DOHH2 (cell line): ENCODE data around the gene SMAD7.

Experiments
- H3F3A ChIP-seq: fragments of 200-600 bp; sonication (generic), shearing (Covaris generic); 2 replicates; pipeline ENCODE4 v1.6.0; 2016; ENCODE audit warnings: antibody characterized with exemption, mild to moderate bottlenecking; ENCODE audit not compliant: control insufficient read depth, insufficient read depth
- H3K27ac ChIP-seq: fragments of 200-600 bp; sonication (generic); 2 replicates; pipeline ENCODE4 v1.5.1; 2014; ENCODE audit warnings: low read depth, mild to moderate bottlenecking, low read length, moderate library complexity
- H3K27me3 ChIP-seq: fragments of 200-600 bp; sonication (generic); 2 replicates; pipeline ENCODE4 v1.6.1; 2014; ENCODE audit warnings: mild to moderate bottlenecking, low read length, mixed read lengths; ENCODE audit not compliant: control insufficient read depth
- H3K36me3 ChIP-seq: fragments of 200-600 bp; sonication (generic); 2 replicates; pipeline ENCODE4 v1.6.1; 2014; ENCODE audit warnings: mild to moderate bottlenecking, low read length, moderate library complexity, mixed read lengths; ENCODE audit not compliant: control insufficient read depth
- H3K4me1 ChIP-seq: fragments of 200-600 bp; sonication (generic); 2 replicates; pipeline ENCODE4 v1.6.1; 2014; ENCODE audit warnings: mild to moderate bottlenecking, low read length, mixed read lengths; ENCODE audit not compliant: control insufficient read depth
- H3K4me2 ChIP-seq: fragments of 200-600 bp; sonication (generic); 2 replicates; pipeline ENCODE4 v1.6.0; 2014; ENCODE audit warnings: mild to moderate bottlenecking, low read length, moderate library complexity
- H3K4me3 ChIP-seq: fragments of 200-600 bp; sonication (generic); 2 replicates; pipeline ENCODE4 v1.5.1; 2014; ENCODE audit warnings: mild to moderate bottlenecking, low read length, mixed read lengths
- H3K79me2 ChIP-seq: fragments of 200-600 bp; sonication (generic); 2 replicates; pipeline ENCODE4 v1.6.1; 2014; ENCODE audit warnings: mild to moderate bottlenecking, low read length, mixed read lengths; ENCODE audit not compliant: control insufficient read depth
- H3K9me2 ChIP-seq: fragments of 200-600 bp; sonication (generic); replicated peaks from 2 replicates; pipeline ENCODE4 v1.6.1; 2014; ENCODE audit warnings: mild to moderate bottlenecking, low read length, mixed read lengths; ENCODE audit not compliant: control insufficient read depth
- H3K9me3 ChIP-seq: fragments of 200-600 bp; sonication (generic); 2 replicates; pipeline ENCODE4 v1.6.1; 2014; ENCODE audit warnings: antibody characterized with exemption, low read length, mixed read lengths; ENCODE audit not compliant: control insufficient read depth, insufficient read depth
- H4K20me1 ChIP-seq: fragments of 200-600 bp; sonication (generic); 2 replicates; pipeline ENCODE4 v1.6.0; 2014; ENCODE audit warnings: low read depth, mild to moderate bottlenecking, antibody characterized with exemption, low read length, moderate library complexity; ENCODE audit not compliant: control insufficient read depth, insufficient read depth
- CTCF ChIP-seq: fragments of 200-600 bp; sonication (generic); IDR thresholded peaks from one replicate; pipeline ENCODE4 v1.5.1; 2014; ENCODE audit warnings: antibody characterized with exemption, mild to moderate bottlenecking, low read depth, low read length; ENCODE audit not compliant: poor library complexity, severe bottlenecking
- EZH2phosphoT487 ChIP-seq: fragments of 200-600 bp; sonication (generic); IDR thresholded peaks from 2 replicates; pipeline ENCODE4 v1.6.1; 2017; ENCODE audit warnings: borderline replicate concordance, mild to moderate bottlenecking, antibody characterized with exemption, low read length, moderate library complexity, mixed read lengths

The SMAD7 gene

GRCh38 chr18:48983793-48984437 lies 33.1 kb upstream of the SMAD7 start:
- no peak overlapping the region for H3K4me3 ChIP-seq
- H3K27ac ChIP-seq = no peak overlapping the region
- H3K79me2 ChIP-seq = no peaks in the 10 kb centered on the region
- H3K4me2 ChIP-seq = no peak overlapping the region
- H3K9me3 ChIP-seq = no peaks in the 10 kb centered on the region
- no peaks in the 10 kb centered on the region for H3F3A ChIP-seq
- peaks cover 18% of the 10 kb centered on the region for H3K4me1 ChIP-seq
- TF ChIP-seq EZH2phosphoT487 = no peak
- no peak for TF ChIP-seq CTCF
- peaks cover 20% of the 10 kb centered on the region for H3K27me3 ChIP-seq
- H3K36me3 ChIP-seq = no peaks in the 10 kb centered on the region
- H3K9me2 ChIP-seq = no peaks in the 10 kb centered on the region
- H4K20me1 ChIP-seq = no peaks in the 10 kb centered on the region

- no peaks in the 10 kb centered on the region for H3K9me3 ChIP-seq
- H3K36me3 ChIP-seq = no peaks in the 10 kb centered on the region
- H3K27me3 ChIP-seq = peaks cover 27% of the 10 kb centered on the region
- H3K27ac ChIP-seq = no peak overlapping the region
- no peak overlapping the region for H3K4me3 ChIP-seq
- no peaks in the 10 kb centered on the region for H3F3A ChIP-seq
- no peaks in the 10 kb centered on the region for H3K79me2 ChIP-seq
- H3K4me2 ChIP-seq = no peak overlapping the region
- TF ChIP-seq EZH2phosphoT487 (no peak), CTCF (no peak)
- H4K20me1 ChIP-seq = no peaks in the 10 kb centered on the region
- H3K9me2 ChIP-seq = no peaks in the 10 kb centered on the region
- H3K4me1 ChIP-seq = peaks cover 18% of the 10 kb centered on the region
Observed at GRCh38 chr18:48982266-48982665, 31.5 kb upstream of the SMAD7 start.

- H3K27ac ChIP-seq = no peak overlapping the region
- no peaks in the 10 kb centered on the region for H4K20me1 ChIP-seq
- no peaks in the 10 kb centered on the region for H3F3A ChIP-seq
- H3K4me2 ChIP-seq = no peak overlapping the region
- peaks cover 26% of the 10 kb centered on the region for H3K4me1 ChIP-seq
- H3K27me3 ChIP-seq = peaks cover 41% of the 10 kb centered on the region
- H3K36me3 ChIP-seq = no peaks in the 10 kb centered on the region
- H3K79me2 ChIP-seq = no peaks in the 10 kb centered on the region
- no peaks in the 10 kb centered on the region for H3K9me3 ChIP-seq
- TF ChIP-seq EZH2phosphoT487 = no peak
- no peak for TF ChIP-seq CTCF
- H3K4me3 ChIP-seq = no peak overlapping the region
- H3K9me2 ChIP-seq = no peaks in the 10 kb centered on the region
Observed at GRCh38 chr18:48979944-48980890, 29.5 kb upstream of the SMAD7 start.
